GM21367 (cell line): ENCODE results near the gene IL11.

ENCODE experiments used
- ATAC-seq: cut with Tn5 transposase; IDR thresholded peaks from one replicate; pipeline ENCODE4 v1.9.1; 2021; ENCODE audit not compliant: unreplicated experiment

IL11 gene

GRCh38 chr19:55391702-55392615 lies 21.7 kb upstream of the IL11 start:
- no peak for ATAC-seq

GRCh38 chr19:55391191-55391670 lies 21.0 kb upstream of the IL11 start:
- ATAC-seq = no peak

- ATAC-seq = no peak
Measured at GRCh38 chr19:55390461-55390880, 20.2 kb upstream of the IL11 start.

- no peak for ATAC-seq
Measured at GRCh38 chr19:55389386-55390317, 19.4 kb upstream of the IL11 start.

- ATAC-seq = no peak
Measured at GRCh38 chr19:55387736-55388497, 17.7 kb upstream of the IL11 start.

- ATAC-seq = no peak
Measured at GRCh38 chr19:55386493-55386971, 16.3 kb upstream of the IL11 start.

GRCh38 chr19:55385724-55386492 lies 15.6 kb upstream of the IL11 start, which contains the start of gene RPL28:
TSS of gene RPL28 (plus strand) at chr19:55385932. CDS start at chr19:55386358, 426 bp downstream.
- peak; percentile 45 for ATAC-seq

- peak; percentile 37 for ATAC-seq
Measured at GRCh38 chr19:55384920-55385723, 14.9 kb upstream of the IL11 start.

GRCh38 chr19:55384131-55384919 lies 14.1 kb upstream of the IL11 start, which contains the start of gene TMEM238:
TSS of gene TMEM238 (minus strand) at chr19:55384292. CDS start at chr19:55384259, 33 bp downstream.
- ATAC-seq = no peak

GRCh38 chr19:55383279-55384130 lies 13.2 kb upstream of the IL11 start:
- no peak for ATAC-seq

GRCh38 chr19:55382522-55383054 lies 12.3 kb upstream of the IL11 start:
- ATAC-seq = no peak

GRCh38 chr19:55382013-55382412 lies 11.8 kb upstream of the IL11 start:
- no peak for ATAC-seq

- ATAC-seq = no peak
Measured at GRCh38 chr19:55379174-55379573, 8.9 kb upstream of the IL11 start.

GRCh38 chr19:55377356-55378131 lies 7.3 kb upstream of the IL11 start:
- ATAC-seq = no peak

GRCh38 chr19:55376241-55376933 lies 6.1 kb upstream of the IL11 start, which contains the start of gene TMEM190:
TSS of gene TMEM190 (plus strand) at chr19:55376826. CDS start at chr19:55376854, 28 bp downstream.
- ATAC-seq = no peak
